SK-N-SH (cell line): Measurements from ENCODE around the gene KRTCAP3.

ENCODE experiments used
- CTCF ChIP-seq: fragments of 200-600 bp; sonication (generic); IDR thresholded peaks from 2 replicates; pipeline ENCODE4 v1.6.1; 2017; ENCODE audit warnings: antibody characterized with exemption, mild to moderate bottlenecking, moderate library complexity
- EP300 ChIP-seq, 2 experiments: IDR thresholded peaks; 2 replicates each; pipeline versions ENCODE4 v1.4.0 to v1.6.1; 2012; ENCODE audit warnings: borderline replicate concordance in 1 of 2, low read depth in 1 of 2, low read length in 1 of 2
- FOSL2 ChIP-seq: IDR thresholded peaks from 2 replicates; pipeline ENCODE4 v1.4.0; 2012; ENCODE audit warnings: low read depth, mild to moderate bottlenecking, moderate library complexity, borderline replicate concordance
- NRF1 ChIP-seq: IDR thresholded peaks from 2 replicates; pipeline ENCODE4 v1.6.1; 2012; ENCODE audit warnings: low read depth, mild to moderate bottlenecking, low read length

- TF ChIP-seq FOSL2 (no peak), NRF1 (peak; percentile 99), EP300 (IDR thresholded peaks at IDR 0.05; ENCODE audit: borderline replicate concordance in 1 of 2, low read depth in 1 of 2, low read length in 1 of 2) (no peak), CTCF (no peak)
Observed at GRCh38 chr2:27489498-27490397, 47.6 kb downstream of the KRTCAP3 start, which contains the start of gene IFT172.
